Prostate gland (tissue), 2 donors: ENCODE data around the gene B3GNT2.

Experiments used
- CTCF ChIP-seq, 4 experiments: fragments of 200-600 bp in 2 of 4; fragments of 450-650 bp in 2 of 4; sonication (generic) in 2 of 4; IDR thresholded peaks; 1 replicate in 3 of 4; 2 replicates in 1 of 4; pipeline ENCODE4 v1.5.1; 2016 to 2019; ENCODE audit warnings: antibody characterized with exemption in 4 of 4, mild to moderate bottlenecking in 2 of 4, moderate library complexity in 2 of 4
- POLR2A ChIP-seq: fragments of 450-650 bp; IDR thresholded peaks from one replicate; pipeline ENCODE4 v1.6.1; 2016; ENCODE audit warnings: antibody characterized with exemption, mild to moderate bottlenecking
- POLR2AphosphoS5 ChIP-seq: sonication (generic); formaldehyde crosslinking; IDR thresholded peaks from one replicate; pipeline ENCODE4 v1.6.1; 2017; ENCODE audit warnings: antibody characterized with exemption

DNA sequence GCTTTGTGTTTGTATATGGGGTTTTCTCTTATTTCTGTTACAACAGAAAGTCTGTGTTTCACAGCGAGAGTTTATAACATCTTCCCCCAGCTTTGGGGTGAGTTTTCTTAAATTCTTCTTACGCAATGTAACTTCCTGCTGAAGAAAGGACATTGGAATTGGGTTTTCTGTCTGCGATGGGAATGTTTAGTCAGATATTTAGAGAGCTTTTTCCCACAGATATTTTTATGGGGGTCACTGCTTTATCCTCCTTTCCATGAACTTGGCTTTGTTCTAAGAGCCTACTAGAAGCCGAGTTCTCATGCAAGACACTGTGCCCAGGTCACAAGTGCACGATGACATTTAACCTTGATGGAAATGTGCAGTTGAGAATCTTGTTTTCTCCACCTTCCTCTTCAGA lies 22.1 kb downstream of the B3GNT2 start:
- no peak for TF ChIP-seq CTCF (IDR thresholded peaks at IDR 0.05)
- no peak for TF ChIP-seq POLR2A
- no peak for TF ChIP-seq POLR2AphosphoS5
